GM23338 (cell line): Measurements from ENCODE around the gene STYK1. TPM values are rescaled to one million over a fixed set of nuclear protein-coding genes. Genes with fewer than 3 reads are reported as not detected.

Experiments used
- ATAC-seq: fragments of 200-7000 bp; cut with Tn5 transposase; 3 replicates; pipeline ENCODE4 v1.9.1; 2020
- DNase-seq: peaks from one replicate; pipeline ENCODE4 v3.0.0-alpha.2; 2015; ENCODE audit warnings: low spot score
- H2AFZ ChIP-seq: fragments of 200-600 bp; sonication (generic); 2 replicates; pipeline ENCODE4 v1.8.0; 2016; ENCODE audit warnings: antibody characterized with exemption, mild to moderate bottlenecking, moderate library complexity
- H3F3A ChIP-seq: fragments of 200-600 bp; sonication (generic); replicated peaks from 2 replicates; pipeline ENCODE4 v1.8.0; 2017; ENCODE audit warnings: antibody characterized with exemption, mixed run types, low read depth
- H3K27ac ChIP-seq: fragments of 200-600 bp; sonication (generic); 2 replicates; pipeline ENCODE4 v1.6.1; 2016; ENCODE audit warnings: low read depth
- H3K27me3 ChIP-seq: fragments of 200-600 bp; sonication (generic); 2 replicates; pipeline ENCODE4 v1.8.0; 2016; ENCODE audit warnings: mild to moderate bottlenecking, mixed run types, moderate library complexity; ENCODE audit not compliant: insufficient read depth
- H3K36me3 ChIP-seq: fragments of 200-600 bp; sonication (generic); 2 replicates; pipeline ENCODE4 v1.8.0; 2016; ENCODE audit warnings: mild to moderate bottlenecking; ENCODE audit not compliant: insufficient read depth
- H3K4me1 ChIP-seq: fragments of 200-600 bp; sonication (generic); 2 replicates; pipeline ENCODE4 v1.8.0; 2016; ENCODE audit warnings: mild to moderate bottlenecking, moderate library complexity; ENCODE audit not compliant: insufficient read depth
- H3K4me2 ChIP-seq: fragments of 200-600 bp; sonication (generic); 2 replicates; pipeline ENCODE4 v1.7.1; 2017; ENCODE audit warnings: mixed run types
- H3K4me3 ChIP-seq: fragments of 200-600 bp; sonication (generic); 2 replicates; pipeline ENCODE4 v1.6.1; 2016; ENCODE audit warnings: mixed run types
- H3K79me2 ChIP-seq: fragments of 200-600 bp; sonication (generic); replicated peaks from 2 replicates; pipeline ENCODE4 v1.8.0; 2017; ENCODE audit warnings: mild to moderate bottlenecking; ENCODE audit not compliant: insufficient read depth
- H3K9me2 ChIP-seq: fragments of 200-600 bp; sonication (generic); 2 replicates; pipeline ENCODE4 v1.8.0; 2017; ENCODE audit not compliant: insufficient read depth
- H4K20me1 ChIP-seq: fragments of 200-600 bp; sonication (generic); replicated peaks from 2 replicates; pipeline ENCODE4 v1.8.0; 2017; ENCODE audit warnings: mild to moderate bottlenecking; ENCODE audit not compliant: insufficient read depth
- H3K27ac Mint-ChIP-seq: 2 replicates; pipeline ENCODE4 v1.8.0; 2020; ENCODE audit warnings: inconsistent platforms, mild to moderate bottlenecking, moderate library complexity, mixed read lengths
- H3K27me3 Mint-ChIP-seq: 3 replicates; pipeline ENCODE4 v1.8.0; 2022; ENCODE audit warnings: low read depth, mild to moderate bottlenecking, moderate library complexity, mixed read lengths, inconsistent platforms; ENCODE audit not compliant: insufficient read depth, poor library complexity
- H3K36me3 Mint-ChIP-seq: 3 replicates; pipeline ENCODE4 v1.8.0; 2021; ENCODE audit warnings: low read depth, mild to moderate bottlenecking, inconsistent platforms, moderate library complexity, mixed read lengths
- H3K4me1 Mint-ChIP-seq: 3 replicates; pipeline ENCODE4 v1.8.0; 2020; ENCODE audit warnings: mild to moderate bottlenecking, inconsistent platforms, mixed read lengths
- H3K4me3 Mint-ChIP-seq: 3 replicates; pipeline ENCODE4 v1.8.0; 2021; ENCODE audit warnings: moderate library complexity, mild to moderate bottlenecking, inconsistent platforms, mixed read lengths
- H3K9me3 Mint-ChIP-seq: 3 replicates; pipeline ENCODE4 v1.8.0; 2020; ENCODE audit warnings: moderate library complexity, mild to moderate bottlenecking, inconsistent platforms, mixed read lengths
- JUNB ChIP-seq: IDR thresholded peaks from one replicate; pipeline ENCODE4 v1.6.1; 2016; ENCODE audit warnings: antibody characterized with exemption; ENCODE audit not compliant: unreplicated experiment
- NANOG ChIP-seq: IDR thresholded peaks from 2 replicates; pipeline ENCODE4 v1.6.1; 2016; ENCODE audit warnings: antibody characterized with exemption, borderline replicate concordance
- POLR2AphosphoS5 ChIP-seq: IDR thresholded peaks from 2 replicates; pipeline ENCODE4 v1.6.1; 2016; ENCODE audit warnings: antibody characterized with exemption, low read depth
- STAT1 ChIP-seq: IDR thresholded peaks from one replicate; pipeline ENCODE4 v1.6.1; 2016; ENCODE audit warnings: antibody characterized with exemption; ENCODE audit not compliant: unreplicated experiment
- ZNF114 ChIP-seq: fragments of 250-450 bp; sonication (Bioruptor Pico); IDR thresholded peaks from 2 replicates; pipeline ENCODE4 v1.5.0; 2020; ENCODE audit warnings: mild to moderate bottlenecking, moderate library complexity
- ZNF331 ChIP-seq: fragments of 250-450 bp; sonication (Bioruptor Pico); IDR thresholded peaks from 2 replicates; pipeline ENCODE4 v1.5.0; 2020; ENCODE audit warnings: low read depth, mild to moderate bottlenecking, moderate library complexity
- polyA plus RNA-seq: library from polyadenylated mRNA; unstranded; fragments of >200 nt; fragmentation: Nextera tagmentation; extraction: Ambion mirVana; gene quantifications from 2 replicates; pipeline ENCODE4 v1.2.1, GENCODE V29; 2016
- total RNA-seq: library from RNA; depleted of rRNA; stranded (reverse); fragments of >200 nt; shearing (Covaris generic); gene quantifications from 2 replicates; pipeline ENCODE4 v1.2.3, GENCODE V29; 2014
- TF ChIP-seq, protein P1 (sequence below): fragments of 250-450 bp; sonication (Bioruptor Pico); IDR thresholded peaks from 2 replicates; pipeline ENCODE4 v1.5.0; 2020; ENCODE audit warnings: mild to moderate bottlenecking, moderate library complexity
- TF ChIP-seq, protein P2 (sequence below): IDR thresholded peaks from one replicate; pipeline ENCODE4 v1.6.1; 2018; ENCODE audit warnings: antibody characterized with exemption; ENCODE audit not compliant: unreplicated experiment
- TF ChIP-seq, protein P3 (sequence below): IDR thresholded peaks from 2 replicates; pipeline ENCODE4 v1.6.1; 2016; ENCODE audit warnings: antibody characterized with exemption
- TF ChIP-seq, protein P4 (sequence below), 2 experiments: fragments of 200-600 bp in 1 of 2; sonication (generic) in 1 of 2; conservative IDR thresholded peaks; 2 replicates each; pipeline versions ENCODE4 v1.5.1 to v1.6.1; 2016 to 2017; ENCODE audit warnings: antibody characterized with exemption in 2 of 2, low read depth in 2 of 2, mild to moderate bottlenecking in 2 of 2, moderate library complexity in 1 of 2

The STYK1 gene
- total and polyA plus RNA-seq, 2 experiments from 2014 or later: 1.2 to 1.8 TPM

DNA sequence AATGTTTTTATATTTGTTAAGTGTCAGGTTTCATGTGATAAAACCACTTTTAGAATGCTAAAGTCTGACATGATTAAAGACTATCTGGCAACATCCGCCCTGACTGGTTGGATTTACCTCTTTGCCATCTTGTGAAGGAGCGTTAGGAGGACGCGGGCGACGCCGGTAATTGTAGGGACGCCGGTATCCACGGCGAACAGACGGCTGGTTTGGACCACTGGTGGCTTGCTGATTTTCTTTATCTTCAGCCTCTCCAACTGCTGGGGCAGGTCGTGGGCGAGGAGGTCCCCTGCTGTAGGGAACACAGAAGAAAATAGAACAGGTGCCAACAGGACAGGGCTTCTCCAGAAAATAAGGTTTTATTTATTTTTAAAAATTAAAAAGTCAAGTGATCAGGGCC, 28.0 kb upstream of the STYK1 start (continued):
- TF ChIP-seq, protein P1, sequence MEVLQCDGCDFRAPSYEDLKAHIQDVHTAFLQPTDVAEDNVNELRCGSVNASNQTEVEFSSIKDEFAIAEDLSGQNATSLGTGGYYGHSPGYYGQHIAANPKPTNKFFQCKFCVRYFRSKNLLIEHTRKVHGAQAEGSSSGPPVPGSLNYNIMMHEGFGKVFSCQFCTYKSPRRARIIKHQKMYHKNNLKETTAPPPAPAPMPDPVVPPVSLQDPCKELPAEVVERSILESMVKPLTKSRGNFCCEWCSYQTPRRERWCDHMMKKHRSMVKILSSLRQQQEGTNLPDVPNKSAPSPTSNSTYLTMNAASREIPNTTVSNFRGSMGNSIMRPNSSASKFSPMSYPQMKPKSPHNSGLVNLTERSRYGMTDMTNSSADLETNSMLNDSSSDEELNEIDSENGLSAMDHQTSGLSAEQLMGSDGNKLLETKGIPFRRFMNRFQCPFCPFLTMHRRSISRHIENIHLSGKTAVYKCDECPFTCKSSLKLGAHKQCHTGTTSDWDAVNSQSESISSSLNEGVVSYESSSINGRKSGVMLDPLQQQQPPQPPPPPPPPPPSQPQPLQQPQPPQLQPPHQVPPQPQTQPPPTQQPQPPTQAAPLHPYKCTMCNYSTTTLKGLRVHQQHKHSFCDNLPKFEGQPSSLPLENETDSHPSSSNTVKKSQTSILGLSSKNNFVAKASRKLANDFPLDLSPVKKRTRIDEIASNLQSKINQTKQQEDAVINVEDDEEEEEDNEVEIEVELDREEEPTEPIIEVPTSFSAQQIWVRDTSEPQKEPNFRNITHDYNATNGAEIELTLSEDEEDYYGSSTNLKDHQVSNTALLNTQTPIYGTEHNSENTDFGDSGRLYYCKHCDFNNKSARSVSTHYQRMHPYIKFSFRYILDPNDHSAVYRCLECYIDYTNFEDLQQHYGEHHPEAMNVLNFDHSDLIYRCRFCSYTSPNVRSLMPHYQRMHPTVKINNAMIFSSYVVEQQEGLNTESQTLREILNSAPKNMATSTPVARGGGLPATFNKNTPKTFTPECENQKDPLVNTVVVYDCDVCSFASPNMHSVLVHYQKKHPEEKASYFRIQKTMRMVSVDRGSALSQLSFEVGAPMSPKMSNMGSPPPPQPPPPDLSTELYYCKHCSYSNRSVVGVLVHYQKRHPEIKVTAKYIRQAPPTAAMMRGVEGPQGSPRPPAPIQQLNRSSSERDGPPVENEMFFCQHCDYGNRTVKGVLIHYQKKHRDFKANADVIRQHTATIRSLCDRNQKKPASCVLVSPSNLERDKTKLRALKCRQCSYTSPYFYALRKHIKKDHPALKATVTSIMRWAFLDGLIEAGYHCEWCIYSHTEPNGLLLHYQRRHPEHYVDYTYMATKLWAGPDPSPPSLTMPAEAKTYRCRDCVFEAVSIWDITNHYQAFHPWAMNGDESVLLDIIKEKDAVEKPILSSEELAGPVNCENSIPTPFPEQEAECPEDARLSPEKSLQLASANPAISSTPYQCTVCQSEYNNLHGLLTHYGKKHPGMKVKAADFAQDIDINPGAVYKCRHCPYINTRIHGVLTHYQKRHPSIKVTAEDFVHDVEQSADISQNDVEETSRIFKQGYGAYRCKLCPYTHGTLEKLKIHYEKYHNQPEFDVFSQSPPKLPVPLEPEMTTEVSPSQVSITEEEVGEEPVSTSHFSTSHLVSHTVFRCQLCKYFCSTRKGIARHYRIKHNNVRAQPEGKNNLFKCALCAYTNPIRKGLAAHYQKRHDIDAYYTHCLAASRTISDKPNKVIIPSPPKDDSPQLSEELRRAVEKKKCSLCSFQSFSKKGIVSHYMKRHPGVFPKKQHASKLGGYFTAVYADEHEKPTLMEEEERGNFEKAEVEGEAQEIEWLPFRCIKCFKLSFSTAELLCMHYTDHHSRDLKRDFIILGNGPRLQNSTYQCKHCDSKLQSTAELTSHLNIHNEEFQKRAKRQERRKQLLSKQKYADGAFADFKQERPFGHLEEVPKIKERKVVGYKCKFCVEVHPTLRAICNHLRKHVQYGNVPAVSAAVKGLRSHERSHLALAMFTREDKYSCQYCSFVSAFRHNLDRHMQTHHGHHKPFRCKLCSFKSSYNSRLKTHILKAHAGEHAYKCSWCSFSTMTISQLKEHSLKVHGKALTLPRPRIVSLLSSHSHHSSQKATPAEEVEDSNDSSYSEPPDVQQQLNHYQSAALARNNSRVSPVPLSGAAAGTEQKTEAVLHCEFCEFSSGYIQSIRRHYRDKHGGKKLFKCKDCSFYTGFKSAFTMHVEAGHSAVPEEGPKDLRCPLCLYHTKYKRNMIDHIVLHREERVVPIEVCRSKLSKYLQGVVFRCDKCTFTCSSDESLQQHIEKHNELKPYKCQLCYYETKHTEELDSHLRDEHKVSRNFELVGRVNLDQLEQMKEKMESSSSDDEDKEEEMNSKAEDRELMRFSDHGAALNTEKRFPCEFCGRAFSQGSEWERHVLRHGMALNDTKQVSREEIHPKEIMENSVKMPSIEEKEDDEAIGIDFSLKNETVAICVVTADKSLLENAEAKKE (CRISPR knock-in tag): no peak
- TF ChIP-seq, protein P2, sequence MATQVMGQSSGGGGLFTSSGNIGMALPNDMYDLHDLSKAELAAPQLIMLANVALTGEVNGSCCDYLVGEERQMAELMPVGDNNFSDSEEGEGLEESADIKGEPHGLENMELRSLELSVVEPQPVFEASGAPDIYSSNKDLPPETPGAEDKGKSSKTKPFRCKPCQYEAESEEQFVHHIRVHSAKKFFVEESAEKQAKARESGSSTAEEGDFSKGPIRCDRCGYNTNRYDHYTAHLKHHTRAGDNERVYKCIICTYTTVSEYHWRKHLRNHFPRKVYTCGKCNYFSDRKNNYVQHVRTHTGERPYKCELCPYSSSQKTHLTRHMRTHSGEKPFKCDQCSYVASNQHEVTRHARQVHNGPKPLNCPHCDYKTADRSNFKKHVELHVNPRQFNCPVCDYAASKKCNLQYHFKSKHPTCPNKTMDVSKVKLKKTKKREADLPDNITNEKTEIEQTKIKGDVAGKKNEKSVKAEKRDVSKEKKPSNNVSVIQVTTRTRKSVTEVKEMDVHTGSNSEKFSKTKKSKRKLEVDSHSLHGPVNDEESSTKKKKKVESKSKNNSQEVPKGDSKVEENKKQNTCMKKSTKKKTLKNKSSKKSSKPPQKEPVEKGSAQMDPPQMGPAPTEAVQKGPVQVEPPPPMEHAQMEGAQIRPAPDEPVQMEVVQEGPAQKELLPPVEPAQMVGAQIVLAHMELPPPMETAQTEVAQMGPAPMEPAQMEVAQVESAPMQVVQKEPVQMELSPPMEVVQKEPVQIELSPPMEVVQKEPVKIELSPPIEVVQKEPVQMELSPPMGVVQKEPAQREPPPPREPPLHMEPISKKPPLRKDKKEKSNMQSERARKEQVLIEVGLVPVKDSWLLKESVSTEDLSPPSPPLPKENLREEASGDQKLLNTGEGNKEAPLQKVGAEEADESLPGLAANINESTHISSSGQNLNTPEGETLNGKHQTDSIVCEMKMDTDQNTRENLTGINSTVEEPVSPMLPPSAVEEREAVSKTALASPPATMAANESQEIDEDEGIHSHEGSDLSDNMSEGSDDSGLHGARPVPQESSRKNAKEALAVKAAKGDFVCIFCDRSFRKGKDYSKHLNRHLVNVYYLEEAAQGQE: no peak

DNA sequence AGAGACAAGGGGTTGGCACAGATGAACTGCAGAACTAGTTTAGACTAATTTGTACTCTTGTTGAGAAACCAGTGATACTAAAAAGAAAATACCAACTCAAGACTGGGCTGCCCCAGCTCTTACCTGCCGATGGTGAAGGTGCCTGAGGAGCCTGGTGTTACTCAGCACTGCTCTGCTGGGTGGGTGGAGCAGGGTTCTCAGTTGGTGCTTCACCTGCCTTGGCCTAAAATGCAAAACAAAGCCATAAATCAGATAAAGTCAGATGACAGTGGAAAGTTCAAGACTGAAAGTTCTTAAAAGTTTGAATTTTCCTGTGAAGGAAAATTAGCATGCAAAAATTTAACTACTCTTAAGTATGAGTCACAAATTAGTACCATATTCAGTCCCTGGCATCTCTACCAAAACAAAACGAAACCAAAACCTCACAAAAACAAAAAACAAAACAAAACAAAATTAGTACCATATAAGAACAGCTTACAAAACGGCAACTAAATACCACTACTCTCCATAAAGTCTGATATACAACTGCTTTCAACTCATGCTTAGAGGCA, 27.4 kb upstream of the STYK1 start:
- H3K27ac Mint-ChIP-seq: no peak overlapping the region
- ATAC-seq (no peak), DNase-seq (no peak)
- H3K4me3 Mint-ChIP-seq: no peak overlapping the region
- Histone ChIP-seq H3K9me2 (no peaks in the 10 kb centered on the region), H3K4me1 (no peaks in the 10 kb centered on the region), H3K4me2 (no peak overlapping the region), H3K79me2 (0 out of 2 replicates have a peak, but pooled peaks cover 7% of the 10 kb centered on the region), H3K4me3 (no peak overlapping the region), H3K36me3 (peaks cover 61% of the 10 kb centered on the region), H3K27ac (no peak overlapping the region), H4K20me1 (peaks cover 11% of the 10 kb centered on the region; the same call in 1 of the 2 replicates), H3F3A (no peaks in the 10 kb centered on the region), H3K27me3 (no peaks in the 10 kb centered on the region), H2AFZ (no peak overlapping the region)
- peaks cover 80% of the 10 kb centered on the region for H3K36me3 Mint-ChIP-seq
- no peaks in the 10 kb centered on the region for H3K4me1 Mint-ChIP-seq
- H3K9me3 Mint-ChIP-seq: no peaks in the 10 kb centered on the region; the same call in 2 of the 3 replicates
- no peaks in the 10 kb centered on the region for H3K27me3 Mint-ChIP-seq
- no peak for TF ChIP-seq NANOG
- TF ChIP-seq, protein P3, sequence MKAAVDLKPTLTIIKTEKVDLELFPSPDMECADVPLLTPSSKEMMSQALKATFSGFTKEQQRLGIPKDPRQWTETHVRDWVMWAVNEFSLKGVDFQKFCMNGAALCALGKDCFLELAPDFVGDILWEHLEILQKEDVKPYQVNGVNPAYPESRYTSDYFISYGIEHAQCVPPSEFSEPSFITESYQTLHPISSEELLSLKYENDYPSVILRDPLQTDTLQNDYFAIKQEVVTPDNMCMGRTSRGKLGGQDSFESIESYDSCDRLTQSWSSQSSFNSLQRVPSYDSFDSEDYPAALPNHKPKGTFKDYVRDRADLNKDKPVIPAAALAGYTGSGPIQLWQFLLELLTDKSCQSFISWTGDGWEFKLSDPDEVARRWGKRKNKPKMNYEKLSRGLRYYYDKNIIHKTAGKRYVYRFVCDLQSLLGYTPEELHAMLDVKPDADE: no peak
- TF ChIP-seq JUNB: no peak
- TF ChIP-seq, protein P4, sequence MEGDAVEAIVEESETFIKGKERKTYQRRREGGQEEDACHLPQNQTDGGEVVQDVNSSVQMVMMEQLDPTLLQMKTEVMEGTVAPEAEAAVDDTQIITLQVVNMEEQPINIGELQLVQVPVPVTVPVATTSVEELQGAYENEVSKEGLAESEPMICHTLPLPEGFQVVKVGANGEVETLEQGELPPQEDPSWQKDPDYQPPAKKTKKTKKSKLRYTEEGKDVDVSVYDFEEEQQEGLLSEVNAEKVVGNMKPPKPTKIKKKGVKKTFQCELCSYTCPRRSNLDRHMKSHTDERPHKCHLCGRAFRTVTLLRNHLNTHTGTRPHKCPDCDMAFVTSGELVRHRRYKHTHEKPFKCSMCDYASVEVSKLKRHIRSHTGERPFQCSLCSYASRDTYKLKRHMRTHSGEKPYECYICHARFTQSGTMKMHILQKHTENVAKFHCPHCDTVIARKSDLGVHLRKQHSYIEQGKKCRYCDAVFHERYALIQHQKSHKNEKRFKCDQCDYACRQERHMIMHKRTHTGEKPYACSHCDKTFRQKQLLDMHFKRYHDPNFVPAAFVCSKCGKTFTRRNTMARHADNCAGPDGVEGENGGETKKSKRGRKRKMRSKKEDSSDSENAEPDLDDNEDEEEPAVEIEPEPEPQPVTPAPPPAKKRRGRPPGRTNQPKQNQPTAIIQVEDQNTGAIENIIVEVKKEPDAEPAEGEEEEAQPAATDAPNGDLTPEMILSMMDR (conservative IDR thresholded peaks at IDR 0.05; ENCODE audit: low read depth in 2 of 2): no peak
- no peak for TF ChIP-seq POLR2AphosphoS5
- no peak for TF ChIP-seq ZNF114 (CRISPR knock-in tag)
- no peak for TF ChIP-seq ZNF331 (CRISPR knock-in tag)
- TF ChIP-seq STAT1: no peak
